ENCODE results near the gene HSPB8. TPM values are rescaled to one million over a fixed set of nuclear protein-coding genes. Genes with fewer than 3 reads are reported as not detected.

Gene HSPB8
- total RNA-seq, 1 experiment from 2014 or later: 6.7 TPM

DNA sequence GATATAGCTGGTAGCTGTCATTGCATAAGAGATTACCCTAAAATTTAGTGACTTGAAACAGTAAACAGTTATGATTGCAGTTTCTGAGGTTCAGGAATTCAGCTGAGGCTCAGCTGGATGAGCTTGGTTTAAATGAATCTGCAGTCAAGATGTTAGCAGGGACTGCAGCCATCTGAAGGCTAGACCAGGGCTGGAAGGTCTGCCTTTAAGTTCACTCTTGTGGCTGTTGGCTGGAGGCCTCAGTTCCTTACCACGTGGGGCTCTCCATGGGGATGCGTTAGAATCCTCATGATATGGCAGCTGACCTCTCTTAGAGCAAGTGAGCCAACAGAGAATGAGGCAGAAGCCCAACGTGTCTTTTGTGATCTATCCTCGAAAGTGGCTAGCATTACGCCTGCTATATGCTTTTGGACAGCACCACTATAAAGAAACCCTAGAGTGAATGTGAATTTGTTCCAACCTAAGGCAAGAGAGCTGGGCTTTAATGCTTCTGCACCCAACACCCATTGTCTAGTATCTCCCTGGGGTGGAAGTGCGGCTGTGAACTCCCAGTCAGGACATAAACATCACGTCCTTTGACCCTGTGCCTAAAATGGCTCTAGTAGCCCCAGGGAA is 26.0 kb downstream of the HSPB8 start:
- Mint-ChIP-seq H3K4me3 (no peak overlapping the region), H3K9me3 (no peaks in the 10 kb centered on the region), H3K27me3 (ENCODE audit: low read depth) (no peaks in the 10 kb centered on the region; the same call in 1 of the 2 replicates), H3K27ac (no peak overlapping the region), H3K4me1 (peaks cover 77% of the 10 kb centered on the region), H3K36me3 (no peaks in the 10 kb centered on the region)
- TF ChIP-seq, protein P1, sequence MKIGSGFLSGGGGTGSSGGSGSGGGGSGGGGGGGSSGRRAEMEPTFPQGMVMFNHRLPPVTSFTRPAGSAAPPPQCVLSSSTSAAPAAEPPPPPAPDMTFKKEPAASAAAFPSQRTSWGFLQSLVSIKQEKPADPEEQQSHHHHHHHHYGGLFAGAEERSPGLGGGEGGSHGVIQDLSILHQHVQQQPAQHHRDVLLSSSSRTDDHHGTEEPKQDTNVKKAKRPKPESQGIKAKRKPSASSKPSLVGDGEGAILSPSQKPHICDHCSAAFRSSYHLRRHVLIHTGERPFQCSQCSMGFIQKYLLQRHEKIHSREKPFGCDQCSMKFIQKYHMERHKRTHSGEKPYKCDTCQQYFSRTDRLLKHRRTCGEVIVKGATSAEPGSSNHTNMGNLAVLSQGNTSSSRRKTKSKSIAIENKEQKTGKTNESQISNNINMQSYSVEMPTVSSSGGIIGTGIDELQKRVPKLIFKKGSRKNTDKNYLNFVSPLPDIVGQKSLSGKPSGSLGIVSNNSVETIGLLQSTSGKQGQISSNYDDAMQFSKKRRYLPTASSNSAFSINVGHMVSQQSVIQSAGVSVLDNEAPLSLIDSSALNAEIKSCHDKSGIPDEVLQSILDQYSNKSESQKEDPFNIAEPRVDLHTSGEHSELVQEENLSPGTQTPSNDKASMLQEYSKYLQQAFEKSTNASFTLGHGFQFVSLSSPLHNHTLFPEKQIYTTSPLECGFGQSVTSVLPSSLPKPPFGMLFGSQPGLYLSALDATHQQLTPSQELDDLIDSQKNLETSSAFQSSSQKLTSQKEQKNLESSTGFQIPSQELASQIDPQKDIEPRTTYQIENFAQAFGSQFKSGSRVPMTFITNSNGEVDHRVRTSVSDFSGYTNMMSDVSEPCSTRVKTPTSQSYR (CRISPR knock-in tag; IDR thresholded peaks at IDR 0.05): no peak
- TF ChIP-seq GABPB1 (CRISPR knock-in tag; IDR thresholded peaks at IDR 0.05) (no peak), MYBL2 (CRISPR knock-in tag; IDR thresholded peaks at IDR 0.05) (no peak), SP1 (CRISPR knock-in tag; conservative IDR thresholded peaks at IDR 0.05) (no peak), ZNF232 (CRISPR knock-in tag; IDR thresholded peaks at IDR 0.05) (no peak), JUN (CRISPR knock-in tag; IDR thresholded peaks at IDR 0.05) (no peak), NFE2L1 (CRISPR knock-in tag; IDR thresholded peaks at IDR 0.05) (no peak), ZNF219 (CRISPR knock-in tag; IDR thresholded peaks at IDR 0.05; ENCODE audit: borderline replicate concordance) (no peak), ESRRA (CRISPR knock-in tag; IDR thresholded peaks at IDR 0.05; ENCODE audit: borderline replicate concordance) (no peak), NFATC4 (CRISPR knock-in tag; IDR thresholded peaks at IDR 0.05) (no peak), CREM (CRISPR knock-in tag; IDR thresholded peaks at IDR 0.05) (no peak), SOX15 (CRISPR knock-in tag; IDR thresholded peaks at IDR 0.05) (no peak), FOXP1 (CRISPR knock-in tag; IDR thresholded peaks at IDR 0.05; ENCODE audit: borderline replicate concordance) (no peak), ZNF416 (CRISPR knock-in tag; IDR thresholded peaks at IDR 0.05) (no peak)
- TF ChIP-seq, protein P2, sequence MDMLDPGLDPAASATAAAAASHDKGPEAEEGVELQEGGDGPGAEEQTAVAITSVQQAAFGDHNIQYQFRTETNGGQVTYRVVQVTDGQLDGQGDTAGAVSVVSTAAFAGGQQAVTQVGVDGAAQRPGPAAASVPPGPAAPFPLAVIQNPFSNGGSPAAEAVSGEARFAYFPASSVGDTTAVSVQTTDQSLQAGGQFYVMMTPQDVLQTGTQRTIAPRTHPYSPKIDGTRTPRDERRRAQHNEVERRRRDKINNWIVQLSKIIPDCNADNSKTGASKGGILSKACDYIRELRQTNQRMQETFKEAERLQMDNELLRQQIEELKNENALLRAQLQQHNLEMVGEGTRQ (CRISPR knock-in tag; IDR thresholded peaks at IDR 0.05): no peak
- TF ChIP-seq, protein P3, sequence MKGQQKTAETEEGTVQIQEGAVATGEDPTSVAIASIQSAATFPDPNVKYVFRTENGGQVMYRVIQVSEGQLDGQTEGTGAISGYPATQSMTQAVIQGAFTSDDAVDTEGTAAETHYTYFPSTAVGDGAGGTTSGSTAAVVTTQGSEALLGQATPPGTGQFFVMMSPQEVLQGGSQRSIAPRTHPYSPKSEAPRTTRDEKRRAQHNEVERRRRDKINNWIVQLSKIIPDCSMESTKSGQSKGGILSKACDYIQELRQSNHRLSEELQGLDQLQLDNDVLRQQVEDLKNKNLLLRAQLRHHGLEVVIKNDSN (CRISPR knock-in tag; IDR thresholded peaks at IDR 0.05): no peak
- TF ChIP-seq, protein P4, sequence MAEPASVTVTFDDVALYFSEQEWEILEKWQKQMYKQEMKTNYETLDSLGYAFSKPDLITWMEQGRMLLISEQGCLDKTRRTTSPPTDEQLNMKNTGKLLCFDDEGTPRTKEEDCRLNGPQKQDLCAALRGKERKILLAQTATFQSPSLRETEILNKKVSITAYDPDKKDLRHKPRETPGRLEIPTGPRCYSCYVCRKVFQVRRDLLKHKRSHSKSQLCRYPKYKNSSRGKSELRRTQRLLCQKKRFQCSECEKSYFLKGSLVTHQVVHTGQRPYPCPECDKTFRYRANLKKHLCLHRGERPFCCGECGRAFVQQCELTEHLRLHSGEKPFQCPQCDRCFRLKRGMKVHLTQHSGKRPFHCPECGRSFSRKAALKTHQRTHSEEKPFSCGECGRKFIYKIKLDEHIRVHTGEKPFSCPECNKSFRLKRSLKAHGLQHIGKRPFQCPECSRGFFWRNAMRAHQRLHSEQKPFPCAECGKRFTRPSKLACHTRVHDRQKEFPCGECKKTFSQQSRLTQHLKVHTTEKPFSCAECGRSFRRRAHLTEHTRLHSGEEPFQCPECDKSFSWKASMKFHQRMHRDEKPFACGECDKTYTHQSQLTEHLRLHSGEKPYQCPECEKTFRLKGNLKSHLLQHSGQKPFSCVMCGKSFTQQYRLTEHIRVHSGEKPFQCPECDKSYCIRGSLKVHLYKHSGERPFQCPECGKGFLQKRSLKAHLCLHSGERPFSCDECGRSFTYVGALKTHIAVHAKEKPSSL (CRISPR knock-in tag; conservative IDR thresholded peaks at IDR 0.05): no peak
- TF ChIP-seq, protein P5, sequence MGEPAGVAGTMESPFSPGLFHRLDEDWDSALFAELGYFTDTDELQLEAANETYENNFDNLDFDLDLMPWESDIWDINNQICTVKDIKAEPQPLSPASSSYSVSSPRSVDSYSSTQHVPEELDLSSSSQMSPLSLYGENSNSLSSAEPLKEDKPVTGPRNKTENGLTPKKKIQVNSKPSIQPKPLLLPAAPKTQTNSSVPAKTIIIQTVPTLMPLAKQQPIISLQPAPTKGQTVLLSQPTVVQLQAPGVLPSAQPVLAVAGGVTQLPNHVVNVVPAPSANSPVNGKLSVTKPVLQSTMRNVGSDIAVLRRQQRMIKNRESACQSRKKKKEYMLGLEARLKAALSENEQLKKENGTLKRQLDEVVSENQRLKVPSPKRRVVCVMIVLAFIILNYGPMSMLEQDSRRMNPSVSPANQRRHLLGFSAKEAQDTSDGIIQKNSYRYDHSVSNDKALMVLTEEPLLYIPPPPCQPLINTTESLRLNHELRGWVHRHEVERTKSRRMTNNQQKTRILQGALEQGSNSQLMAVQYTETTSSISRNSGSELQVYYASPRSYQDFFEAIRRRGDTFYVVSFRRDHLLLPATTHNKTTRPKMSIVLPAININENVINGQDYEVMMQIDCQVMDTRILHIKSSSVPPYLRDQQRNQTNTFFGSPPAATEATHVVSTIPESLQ (CRISPR knock-in tag; IDR thresholded peaks at IDR 0.05): no peak
- DNase-seq (ENCODE audit: low spot score): no peak
- CTCF ChIA-PET: interaction anchor here (1.3 to 1.9 kb wide), 3 partner anchors 30 to 184 kb away, joined by 4 to 5 read pairs (median 4); no protein-coding TSS in a partner anchor
- no peak for ATAC-seq
- POLR2A ChIA-PET: no interaction called here

All from WTC11 (cell line).